NCI-H345 treated with DMSO at 0.1 percent for 48 hours (cell line): ENCODE measurements around the gene IGSF3.
A peak's percentile ranks its signal among the peaks of the same experiment; 100 is the strongest.

ENCODE experiments used
- DNase-seq: peaks from one replicate; lab custom pipeline; 2025; ENCODE audit not compliant: unreplicated experiment; lab: John Stamatoyannopoulos, UW

Gene IGSF3

GRCh38 chr1:116667575-116668105, at the start of gene IGSF3:
IGSF3 (minus strand) TSS chr1:116667733; CDS start chr1:116666326, 1,407 bp downstream.
- DNase-seq, result peak; percentile 30

- DNase-seq, result peak; percentile 58
Observed at GRCh38 chr1:116717318-116717717, 49.8 kb upstream of the IGSF3 start.

DNA sequence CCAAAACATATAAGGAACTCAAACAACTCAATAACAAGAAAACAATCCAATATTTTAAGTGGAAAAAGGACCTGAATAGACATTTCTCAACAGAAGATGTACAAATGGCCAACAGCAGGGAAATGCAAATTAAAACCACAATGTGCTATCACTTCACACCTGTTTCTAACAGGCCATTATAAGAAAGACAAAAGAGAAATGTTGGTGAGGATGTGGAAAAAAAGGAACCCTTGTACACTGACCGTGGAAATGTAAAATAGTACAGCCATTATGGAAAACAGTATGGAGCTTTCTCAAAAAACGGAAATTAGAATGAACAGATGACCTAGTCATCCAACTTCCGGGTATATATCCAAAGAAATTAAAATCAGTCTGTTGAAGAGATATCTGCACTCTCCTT, 48.9 kb upstream of the IGSF3 start:
- DNase-seq, result no peak

- no peak for DNase-seq
Observed at GRCh38 chr1:116713474-116713873, 45.9 kb upstream of the IGSF3 start.

DNA sequence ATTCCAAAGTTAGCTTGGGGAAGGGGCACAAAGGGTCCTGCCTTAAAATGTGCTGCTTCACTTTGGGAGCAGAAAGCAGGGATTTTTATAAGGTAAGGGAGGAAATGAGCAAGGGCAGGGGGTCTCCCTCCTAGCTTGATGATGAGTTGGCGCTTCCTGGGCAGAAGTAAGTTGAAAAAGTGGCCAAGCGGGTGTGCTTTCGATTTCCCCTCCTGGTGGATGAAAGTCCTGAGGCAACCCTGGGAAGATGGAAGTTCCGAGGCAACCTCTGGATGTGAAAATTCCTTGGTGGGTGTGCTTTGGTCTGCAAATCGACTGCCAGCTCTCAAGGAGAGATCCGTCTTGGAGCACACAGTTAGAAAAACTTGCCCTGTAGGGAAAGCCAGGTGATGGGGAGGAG, 45.0 kb upstream of the IGSF3 start:
- no peak for DNase-seq

GRCh38 chr1:116711263-116711840, 43.8 kb upstream of the IGSF3 start:
- DNase-seq, result peak; percentile 36

DNA sequence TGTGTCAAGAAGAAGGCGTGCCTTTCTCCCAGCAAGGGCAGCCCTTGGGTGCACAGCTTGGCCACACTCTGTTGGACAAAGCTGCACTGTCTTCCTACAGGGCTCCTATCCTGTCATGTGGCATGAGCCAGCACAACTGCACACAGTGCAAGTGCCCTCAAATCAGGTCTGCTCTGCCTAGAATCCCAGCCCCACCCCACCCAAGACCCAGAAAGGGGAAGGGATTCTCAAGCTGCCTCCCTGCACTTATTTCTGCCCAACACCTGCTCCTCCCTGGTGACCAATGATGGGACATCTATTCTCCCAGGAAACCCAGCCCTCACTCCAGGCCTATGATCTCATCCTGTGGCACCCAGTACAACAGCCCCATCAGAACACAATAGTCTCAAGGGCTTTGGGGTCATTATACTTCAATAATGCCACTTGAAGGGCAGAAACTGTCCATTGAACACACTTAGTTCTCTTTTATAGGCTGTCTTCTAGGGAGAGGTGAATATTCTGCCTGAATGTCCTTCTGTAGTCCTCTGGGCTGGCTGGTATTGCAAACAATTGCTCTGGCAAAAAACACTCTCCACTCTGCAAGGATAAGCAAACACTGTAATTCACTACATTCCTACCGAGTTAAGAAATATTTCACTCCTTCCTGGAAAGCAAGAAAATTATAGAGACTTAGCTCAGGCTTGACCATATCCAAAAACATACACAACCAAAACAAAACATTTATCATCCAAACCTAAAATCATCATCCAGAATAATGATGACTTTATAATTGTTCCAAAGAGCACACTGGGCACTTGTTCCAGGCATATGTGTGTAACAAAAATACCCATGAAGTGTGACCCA, 43.1 kb upstream of the IGSF3 start:
- peak; percentile 47 for DNase-seq

- DNase-seq, result no peak
Observed at GRCh38 chr1:116709666-116710167, 42.2 kb upstream of the IGSF3 start.

GRCh38 chr1:116708255-116708900, 40.8 kb upstream of the IGSF3 start:
- DNase-seq, result no peak

GRCh38 chr1:116706841-116707240, 39.3 kb upstream of the IGSF3 start:
- no peak for DNase-seq

DNA sequence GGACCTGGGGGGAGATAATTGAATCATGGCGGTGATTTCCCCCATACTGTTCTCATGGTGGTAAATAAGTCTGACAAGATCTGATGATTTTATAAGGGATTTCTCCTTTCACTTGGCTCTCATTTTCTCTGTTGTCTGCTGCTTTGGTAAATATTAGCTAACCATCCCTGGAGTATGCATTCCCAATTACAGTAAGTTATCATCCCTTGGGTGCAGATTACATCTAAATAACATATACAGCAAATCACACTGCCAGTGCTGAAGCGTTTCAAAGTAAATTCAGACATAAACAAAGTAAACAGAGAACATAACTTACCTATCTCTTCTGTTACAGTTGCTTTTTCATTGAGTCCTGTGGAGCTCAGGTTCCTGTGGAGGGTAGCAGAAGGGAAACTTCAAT, 38.6 kb upstream of the IGSF3 start:
- DNase-seq, result no peak

- no peak for DNase-seq
Observed at GRCh38 chr1:116704278-116704677, 36.7 kb upstream of the IGSF3 start.

DNA sequence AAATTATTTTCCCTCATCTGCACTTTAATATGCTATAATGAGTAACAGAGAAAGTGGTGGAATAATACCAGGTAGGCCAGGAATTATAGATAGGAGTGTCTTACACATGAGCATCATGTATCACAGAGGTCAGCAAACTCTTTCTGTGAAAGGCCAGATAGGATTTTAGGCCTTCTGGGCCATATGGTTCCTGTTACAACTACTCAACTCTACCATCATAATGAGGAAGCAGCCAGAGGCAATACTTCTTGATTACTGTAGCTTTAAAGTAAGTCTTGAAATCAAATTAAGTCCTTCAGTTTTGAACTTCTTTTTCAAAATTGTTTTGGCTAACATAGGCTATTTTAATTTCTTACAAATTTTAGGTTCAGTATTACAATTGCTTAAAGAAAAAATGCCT, 32.1 kb upstream of the IGSF3 start:
- DNase-seq, result no peak

DNA sequence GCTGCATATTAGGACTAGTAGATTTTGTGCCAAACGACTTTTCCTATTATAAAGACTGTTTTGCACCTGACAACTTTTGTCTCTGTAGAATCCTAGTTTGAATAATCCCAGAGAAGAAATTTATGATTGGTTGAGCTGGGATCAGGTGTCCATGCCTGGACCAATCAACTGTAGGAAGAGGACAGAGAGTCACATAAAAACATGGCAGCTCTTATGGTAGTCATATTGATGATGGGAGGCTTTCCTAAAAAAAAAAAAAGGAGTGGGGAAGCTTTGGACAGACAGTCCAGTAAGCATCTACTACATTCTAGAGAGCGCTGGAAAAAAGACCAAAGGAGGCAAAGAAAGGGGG, 30.7 kb upstream of the IGSF3 start:
- DNase-seq, result no peak

- no peak for DNase-seq
Observed at GRCh38 chr1:116697548-116698243, 30.2 kb upstream of the IGSF3 start.

DNA sequence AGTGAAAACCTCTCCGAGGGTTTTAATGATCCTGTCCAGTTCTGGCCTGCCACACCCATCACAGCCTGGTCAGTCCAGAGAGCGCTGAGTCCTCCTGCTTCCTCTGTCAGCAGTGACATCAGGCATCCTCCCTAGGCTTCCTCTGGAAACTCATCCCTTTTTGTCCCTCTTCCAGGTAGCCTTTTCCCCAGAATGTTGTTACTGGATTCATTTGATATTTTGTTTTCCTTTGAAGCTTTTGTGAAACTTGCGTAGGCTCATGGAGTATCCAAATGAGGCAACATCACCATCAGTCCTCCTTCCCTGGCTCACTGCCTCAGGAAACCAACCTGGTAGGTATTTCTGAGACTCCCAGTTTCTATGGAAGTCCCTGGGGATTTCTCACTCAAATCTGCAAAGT, 27.0 kb upstream of the IGSF3 start:
- no peak for DNase-seq

DNA sequence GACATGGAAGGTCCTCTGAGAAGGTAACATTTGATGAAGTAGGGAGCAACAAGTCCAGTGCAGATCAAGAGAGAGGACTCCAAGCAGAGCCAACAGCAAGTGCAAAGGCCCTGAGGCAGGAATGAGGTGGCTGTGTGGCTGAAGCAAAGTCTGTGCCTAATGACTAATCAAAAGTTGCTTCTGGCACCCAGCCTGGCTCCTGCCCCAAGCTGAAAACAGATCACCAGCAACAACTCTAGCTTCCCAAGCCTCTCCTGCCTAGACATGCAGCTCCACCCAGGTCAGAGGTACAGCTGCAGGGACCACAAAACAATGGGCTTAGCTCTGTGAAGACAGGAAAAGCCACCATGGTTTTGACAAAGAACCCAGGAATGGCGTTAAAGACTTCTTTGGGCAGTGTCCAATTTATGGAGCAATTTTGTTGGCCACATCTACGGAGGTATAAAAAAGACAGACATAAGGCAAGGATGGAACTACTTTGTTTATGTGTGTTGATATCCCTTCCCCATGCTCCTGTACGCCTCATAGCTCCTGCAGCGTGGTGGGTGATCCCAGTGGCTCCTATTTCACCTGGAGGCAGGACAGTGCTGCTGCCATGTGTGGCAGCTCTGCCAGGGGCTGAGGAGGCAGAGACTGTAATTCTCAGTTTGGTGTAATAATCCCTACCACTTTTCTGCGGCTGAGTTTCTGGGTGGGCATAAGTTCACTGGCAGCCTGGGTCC, 26.4 kb upstream of the IGSF3 start:
- DNase-seq, result no peak

- DNase-seq, result no peak
Observed at GRCh38 chr1:116692879-116693278, 25.3 kb upstream of the IGSF3 start.

DNA sequence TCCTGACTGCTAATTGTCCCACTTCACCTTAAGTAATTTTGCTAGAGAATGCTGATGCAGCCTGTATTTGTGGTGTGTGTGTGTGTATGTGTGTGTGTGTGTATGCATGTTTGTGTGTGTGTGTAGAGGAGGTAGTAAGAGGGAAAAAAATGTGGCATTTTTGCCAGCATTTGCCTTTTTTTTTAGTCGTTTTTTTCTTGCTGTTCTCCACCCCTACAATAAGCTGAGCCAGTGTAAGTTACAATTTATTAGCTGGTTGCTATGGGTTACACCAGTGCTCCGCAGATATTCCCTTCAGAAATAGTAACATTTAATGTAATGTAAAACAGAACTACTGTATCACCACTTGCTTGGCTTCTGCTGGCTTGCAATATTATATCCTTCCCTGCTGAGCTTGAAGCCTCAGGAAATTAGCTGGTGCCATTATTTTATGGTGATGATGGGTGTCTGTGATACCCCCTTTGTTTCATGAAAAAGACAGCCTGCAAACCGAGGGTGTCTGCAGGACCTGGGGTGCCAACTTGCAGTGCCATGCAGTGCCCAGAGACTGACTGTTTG, 23.4 kb upstream of the IGSF3 start:
- DNase-seq, result no peak

DNA sequence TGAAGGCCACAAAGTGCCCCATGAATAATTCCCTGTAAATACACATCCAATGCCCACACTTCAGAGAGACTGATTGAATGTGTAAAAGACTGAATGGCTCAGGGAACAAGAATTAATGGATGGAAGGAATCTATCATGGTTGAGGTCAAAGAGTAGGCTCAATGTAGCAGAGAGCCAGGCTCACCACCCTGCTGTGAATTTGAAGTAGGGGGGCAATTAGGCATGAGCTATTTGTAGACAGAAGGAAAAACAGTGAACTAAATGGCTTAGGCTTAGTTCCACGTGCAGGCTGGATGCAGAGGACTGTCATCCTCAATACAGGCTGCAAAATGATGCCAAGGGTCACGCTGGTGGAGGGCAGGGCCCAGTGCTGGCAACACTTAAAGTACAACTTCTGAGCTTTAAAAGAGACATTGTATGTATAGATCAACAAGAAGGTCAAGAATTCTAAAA, 22.9 kb upstream of the IGSF3 start:
- DNase-seq, result no peak
